Ascending aorta (tissue), 2 donors: Measurements from ENCODE around the gene ZFYVE16. TPM values are rescaled to one million over a fixed set of nuclear protein-coding genes. Genes with fewer than 3 reads are reported as not detected.
"Not testable (repeated sequence)": the region's sequence is repeated elsewhere in the genome, so short reads cannot be mapped to it uniquely, and the experiment has no call there.

ENCODE experiments used
- DNase-seq, 2 donors: peaks; one replicate each; pipeline ENCODE4 v3.0.0-alpha.2; 2019; ENCODE audit warnings: low spot score in 2 of 2
- H3K27ac ChIP-seq, 2 donors: fragments of 200-600 bp; sonication (generic); one replicate each; pipeline ENCODE4 v1.5.1; 2016 to 2017; ENCODE audit warnings: mild to moderate bottlenecking in 1 of 2
- H3K27me3 ChIP-seq: fragments of 200-600 bp; sonication (generic); one replicate; pipeline ENCODE4 v1.5.1; 2017
- H3K36me3 ChIP-seq, 2 donors: fragments of 200-600 bp; sonication (generic); one replicate each; pipeline ENCODE4 v1.5.1; 2016
- H3K4me1 ChIP-seq, 2 donors: fragments of 200-600 bp; sonication (generic); one replicate each; pipeline ENCODE4 v1.5.1; 2016 to 2017; ENCODE audit warnings: mild to moderate bottlenecking in 1 of 2
- H3K4me3 ChIP-seq, 2 donors: fragments of 200-600 bp; sonication (generic); one replicate each; pipeline ENCODE4 v1.5.1; 2016 to 2017; ENCODE audit warnings: mild to moderate bottlenecking in 1 of 2
- H3K9me3 ChIP-seq, 2 donors: fragments of 200-600 bp; sonication (generic); one replicate each; pipeline ENCODE4 v1.5.1; 2016
- intact Hi-C: fragments of 100-400 bp; cut with DNase I; formaldehyde crosslinking; loops from one replicate; pipeline ENCODE4 v1.15.1; 2023
- total RNA-seq: library from RNA; depleted of rRNA; stranded (reverse); fragments of >200 nt; gene quantifications from one replicate; pipeline ENCODE4 v1.1.0, GENCODE V29; 2016
- TF ChIP-seq, protein P1 (sequence below), 3 experiments: fragments of 200-600 bp in 2 of 3; fragments of 450-650 bp in 1 of 3; sonication (generic) in 2 of 3; IDR thresholded peaks; one replicate each; pipeline ENCODE4 v1.5.1; 2016 to 2019; ENCODE audit warnings: antibody characterized with exemption in 3 of 3, mild to moderate bottlenecking in 1 of 3, moderate library complexity in 1 of 3

The ZFYVE16 gene
- total RNA-seq, 1 donor from 2014 or later: 10.0 TPM

DNA sequence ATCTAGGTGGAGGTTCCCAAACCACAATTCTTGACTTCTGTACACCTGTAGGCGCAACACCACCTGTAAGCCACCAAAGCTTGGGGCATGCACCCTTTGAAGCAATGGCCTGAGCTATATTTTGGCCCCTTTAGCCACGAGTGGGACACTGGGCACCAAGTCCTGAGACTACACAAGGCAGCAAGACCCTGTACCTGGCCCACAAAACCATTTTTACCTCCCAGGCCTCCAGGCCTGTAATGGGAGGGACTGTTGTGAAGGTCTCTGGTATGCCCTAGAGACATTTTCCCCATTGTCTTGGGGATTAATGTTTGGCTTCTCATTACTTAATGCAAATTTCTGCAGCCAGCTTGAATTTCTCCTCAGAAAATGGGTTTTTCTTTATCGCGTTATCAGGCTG is 55.4 kb downstream of the ZFYVE16 start:
- no peak for DNase-seq
- TF ChIP-seq, protein P1, sequence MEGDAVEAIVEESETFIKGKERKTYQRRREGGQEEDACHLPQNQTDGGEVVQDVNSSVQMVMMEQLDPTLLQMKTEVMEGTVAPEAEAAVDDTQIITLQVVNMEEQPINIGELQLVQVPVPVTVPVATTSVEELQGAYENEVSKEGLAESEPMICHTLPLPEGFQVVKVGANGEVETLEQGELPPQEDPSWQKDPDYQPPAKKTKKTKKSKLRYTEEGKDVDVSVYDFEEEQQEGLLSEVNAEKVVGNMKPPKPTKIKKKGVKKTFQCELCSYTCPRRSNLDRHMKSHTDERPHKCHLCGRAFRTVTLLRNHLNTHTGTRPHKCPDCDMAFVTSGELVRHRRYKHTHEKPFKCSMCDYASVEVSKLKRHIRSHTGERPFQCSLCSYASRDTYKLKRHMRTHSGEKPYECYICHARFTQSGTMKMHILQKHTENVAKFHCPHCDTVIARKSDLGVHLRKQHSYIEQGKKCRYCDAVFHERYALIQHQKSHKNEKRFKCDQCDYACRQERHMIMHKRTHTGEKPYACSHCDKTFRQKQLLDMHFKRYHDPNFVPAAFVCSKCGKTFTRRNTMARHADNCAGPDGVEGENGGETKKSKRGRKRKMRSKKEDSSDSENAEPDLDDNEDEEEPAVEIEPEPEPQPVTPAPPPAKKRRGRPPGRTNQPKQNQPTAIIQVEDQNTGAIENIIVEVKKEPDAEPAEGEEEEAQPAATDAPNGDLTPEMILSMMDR (IDR thresholded peaks at IDR 0.05): no peak
- Histone ChIP-seq H3K27ac (no peak overlapping the region), H3K27me3 (no peaks in the 10 kb centered on the region), H3K9me3 (peaks cover 0 to 7% of the 10 kb centered on the region in 2 donors), H3K36me3 (peaks cover 19 to 76% of the 10 kb centered on the region in 2 donors), H3K4me1 (no peaks in the 10 kb centered on the region), H3K4me3 (no peak overlapping the region)
- intact Hi-C loops: no loop called here

DNA sequence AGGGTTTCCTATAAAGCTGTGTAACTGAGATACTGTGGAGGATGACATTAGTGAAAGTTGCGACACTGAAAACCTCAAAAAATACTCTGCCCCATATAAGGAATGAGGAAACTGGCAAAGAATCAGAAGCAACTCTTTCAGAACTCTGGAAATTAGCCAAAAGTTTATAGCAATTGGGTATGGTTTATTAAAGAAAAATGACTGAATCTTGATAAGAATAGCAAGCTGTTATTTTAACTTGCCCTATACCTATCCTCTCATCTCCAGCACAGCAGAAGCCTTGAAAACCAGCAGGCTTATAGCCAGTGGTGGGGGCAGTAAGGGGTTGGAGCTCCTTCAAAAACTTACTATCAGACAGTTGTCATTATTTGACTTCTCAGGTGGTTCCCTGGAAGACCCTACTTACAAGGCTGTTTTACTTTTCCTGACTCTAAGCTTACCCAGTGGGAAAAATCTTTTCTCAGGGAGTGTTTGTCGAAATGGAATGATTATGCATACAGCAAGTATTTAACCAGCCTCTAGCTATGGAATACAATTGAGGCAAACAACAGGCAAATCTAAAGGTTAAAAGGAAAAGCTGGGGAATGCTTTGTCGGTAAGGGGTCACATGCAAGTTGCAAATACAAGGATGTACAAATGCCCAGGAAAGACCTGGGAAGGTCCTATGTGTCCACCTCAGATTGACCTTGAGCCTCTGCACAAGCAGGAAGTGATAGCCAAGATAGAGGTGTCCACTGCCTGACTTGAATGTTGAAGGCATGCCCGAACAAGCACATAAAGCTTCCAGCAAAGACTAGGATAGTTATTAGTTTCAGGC is 59.0 kb downstream of the ZFYVE16 start:
- Histone ChIP-seq H3K9me3 (peaks cover 0 to 12% of the 10 kb centered on the region in 2 donors), H3K27me3 (no peaks in the 10 kb centered on the region), H3K4me1 (no peaks in the 10 kb centered on the region), H3K4me3 (no peak overlapping the region), H3K27ac (no peak overlapping the region), H3K36me3 (peaks cover 17 to 66% of the 10 kb centered on the region in 2 donors)
- TF ChIP-seq, protein P1 (IDR thresholded peaks at IDR 0.05): no peak
- DNase-seq: no peak
- intact Hi-C loops: no loop called here

DNA sequence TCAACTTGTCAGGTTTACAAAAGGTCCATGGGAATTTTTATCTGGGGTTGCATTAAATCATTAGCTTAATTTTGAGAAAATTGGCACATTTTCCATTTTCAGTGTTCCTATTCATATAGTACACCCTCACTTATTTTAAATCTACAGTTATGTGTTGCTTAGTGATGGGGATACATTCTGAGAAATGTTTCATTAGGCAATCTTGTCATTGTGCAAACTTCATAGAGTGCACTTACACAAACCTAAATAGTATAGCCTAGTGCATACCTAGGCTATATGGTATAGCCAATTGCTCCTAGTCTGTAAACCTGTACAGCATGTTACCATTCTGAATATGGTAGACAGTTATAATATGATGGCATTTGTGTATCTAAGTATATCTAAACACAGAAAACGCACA is 60.3 kb downstream of the ZFYVE16 start:
- intact Hi-C loops: no loop called here
- H3K27me3 ChIP-seq: no peaks in the 10 kb centered on the region
- H3K9me3 ChIP-seq: peaks cover 0 to 11% of the 10 kb centered on the region in 2 donors
- no peak overlapping the region for H3K27ac ChIP-seq
- no peak for DNase-seq
- no peak overlapping the region for H3K4me3 ChIP-seq
- H3K4me1 ChIP-seq: no peaks in the 10 kb centered on the region
- TF ChIP-seq, protein P1 (IDR thresholded peaks at IDR 0.05): no peak
- peaks cover 13 to 56% of the 10 kb centered on the region in 2 donors for H3K36me3 ChIP-seq

DNA sequence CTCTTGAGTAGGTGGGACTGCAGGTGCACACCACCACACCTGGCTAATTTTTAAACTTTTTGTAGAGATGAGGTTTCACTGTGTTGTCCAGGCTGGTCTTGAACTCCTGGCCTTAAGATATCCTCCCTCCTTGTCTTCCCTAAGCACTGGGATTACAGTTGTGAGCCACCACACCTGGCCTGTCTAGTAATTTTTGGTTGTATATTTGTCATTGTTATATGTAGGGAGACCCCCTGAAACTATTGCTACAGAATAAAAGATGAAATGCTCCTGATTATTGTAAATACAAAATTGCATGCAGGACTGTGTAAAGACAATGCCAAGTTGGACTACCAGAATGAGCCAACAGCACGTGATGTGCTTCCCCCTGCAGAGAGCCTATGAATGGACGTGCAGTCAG is 62.8 kb downstream of the ZFYVE16 start:
- H3K9me3 ChIP-seq, H3K4me1 ChIP-seq, H3K27ac ChIP-seq, intact Hi-C loops, H3K4me3 ChIP-seq, H3K27me3 ChIP-seq, DNase-seq: not testable (repeated sequence)
- H3K36me3 ChIP-seq: peaks cover 19 to 55% of the 10 kb centered on the region in 2 donors

DNA sequence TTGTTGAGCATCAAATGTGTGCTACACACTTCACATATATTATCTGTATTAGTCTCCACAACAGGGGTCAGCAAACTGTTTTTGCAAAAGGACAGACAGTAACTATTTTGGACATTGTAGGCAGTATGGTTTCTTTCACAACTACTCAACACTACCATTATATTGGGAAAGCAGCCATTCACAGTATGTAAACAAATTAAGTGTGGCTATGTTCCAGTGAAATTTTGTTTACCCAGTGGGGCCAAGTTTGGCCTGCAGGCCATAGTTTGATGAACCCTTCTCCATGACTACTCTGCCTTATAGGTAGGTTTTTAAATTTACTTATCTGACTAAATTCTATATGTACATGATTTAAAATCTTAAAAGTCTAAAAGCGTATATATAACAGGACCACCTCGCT is 67.1 kb downstream of the ZFYVE16 start:
- TF ChIP-seq, protein P1 (IDR thresholded peaks at IDR 0.05): no peak
- Histone ChIP-seq H3K27me3 (no peaks in the 10 kb centered on the region), H3K36me3 (peaks cover 23 to 47% of the 10 kb centered on the region in 2 donors), H3K27ac (no peak overlapping the region), H3K4me3 (no peak overlapping the region), H3K9me3 (peaks cover 0 to 5% of the 10 kb centered on the region in 2 donors), H3K4me1 (no peaks in the 10 kb centered on the region)
- no peak for DNase-seq
- intact Hi-C loops: no loop called here

DNA sequence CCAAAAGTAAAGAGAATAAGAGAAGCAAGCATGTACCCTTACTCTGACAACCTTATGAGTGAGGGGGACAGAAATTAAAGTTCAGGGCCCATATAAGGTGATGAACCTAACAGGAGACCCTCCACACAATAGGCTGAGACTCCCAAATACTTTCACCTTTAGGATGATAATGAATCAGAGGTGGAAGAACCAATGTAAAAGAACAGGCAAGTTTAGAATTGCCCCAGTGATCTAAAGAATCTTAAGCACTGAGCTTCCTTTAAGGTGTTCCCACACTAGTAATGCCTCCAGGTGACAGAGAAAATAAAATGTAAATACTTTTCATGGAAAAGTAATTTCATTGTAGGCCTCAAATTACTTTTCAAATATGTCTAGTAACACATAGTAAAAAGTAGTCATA is 71.8 kb downstream of the ZFYVE16 start:
- H3K9me3 ChIP-seq: peaks cover 3 to 34% of the 10 kb centered on the region in 2 donors
- intact Hi-C loops: no loop called here
- no peak for DNase-seq
- H3K27ac ChIP-seq: no peak overlapping the region
- TF ChIP-seq, protein P1 (IDR thresholded peaks at IDR 0.05): no peak
- H3K4me3 ChIP-seq: no peak overlapping the region
- no peaks in the 10 kb centered on the region for H3K4me1 ChIP-seq
- H3K36me3 ChIP-seq: peaks cover 22 to 52% of the 10 kb centered on the region in 2 donors
- H3K27me3 ChIP-seq: no peaks in the 10 kb centered on the region
